ENCODE results near the gene MYH11.
"Not testable (repeated sequence)": the region's sequence is repeated elsewhere in the genome, so short reads cannot be mapped to it uniquely, and the experiment has no call there.

The MYH11 gene

DNA sequence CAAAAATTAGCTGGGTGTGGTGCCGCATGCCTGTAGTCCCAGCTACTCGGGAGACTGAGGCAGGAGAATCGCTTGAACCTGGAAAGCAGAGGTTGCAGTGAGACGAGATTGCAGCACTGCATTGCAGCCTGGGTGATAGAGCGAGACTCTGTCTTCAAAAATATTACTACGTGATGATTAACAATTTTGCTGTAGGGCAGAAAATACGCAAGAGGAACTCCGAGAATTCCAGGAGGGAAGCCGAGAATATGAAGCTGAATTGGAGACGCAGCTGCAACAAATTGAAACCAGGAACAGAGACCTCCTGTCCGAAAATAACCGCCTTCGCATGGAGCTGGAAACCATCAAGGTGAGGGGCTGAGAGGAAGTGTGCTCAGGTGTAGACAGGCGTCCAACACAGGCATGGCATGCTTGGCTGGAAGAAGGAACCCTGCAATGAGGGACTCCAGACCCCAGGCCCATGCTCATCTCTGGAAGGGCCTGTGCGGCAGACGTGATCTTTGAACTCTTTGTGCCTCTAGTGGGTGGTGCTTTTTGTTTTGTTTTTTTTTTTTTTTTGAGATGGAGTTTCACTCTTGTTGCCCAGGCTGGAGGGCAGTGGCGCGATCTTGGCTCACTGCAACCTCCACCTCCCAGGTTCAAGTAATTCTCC lies 189.6 kb downstream of the MYH11 start:
- no peak for DNase-seq (ENCODE audit: low read depth)

- DNase-seq (ENCODE audit: low read depth) = no peak
Observed at GRCh38 chr16:15665107-15665506, 191.7 kb downstream of the MYH11 start.

DNA sequence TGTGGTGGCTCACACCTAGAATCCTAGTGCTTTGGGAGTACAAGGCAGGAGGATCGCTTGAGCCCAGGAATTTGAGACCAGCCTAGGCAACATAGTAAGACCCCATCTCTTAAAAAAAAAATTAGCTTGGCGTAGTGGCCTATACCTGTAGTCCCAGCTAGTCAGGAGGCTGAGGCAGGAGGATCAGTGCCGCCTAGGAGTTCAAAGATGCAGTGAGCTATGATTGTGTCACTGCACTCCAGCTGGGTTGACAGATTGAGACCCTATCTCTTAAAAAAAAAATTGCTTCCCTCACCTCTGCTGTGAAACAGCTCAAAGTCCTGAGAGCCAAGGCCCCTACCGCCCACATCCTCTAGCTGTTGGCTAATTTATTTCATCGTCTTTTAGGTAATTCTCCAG lies 196.6 kb downstream of the MYH11 start:
- no peak for DNase-seq (ENCODE audit: low read depth)

GRCh38 chr16:15658556-15658955 lies 198.3 kb downstream of the MYH11 start:
- no peak for DNase-seq (ENCODE audit: low read depth)

DNA sequence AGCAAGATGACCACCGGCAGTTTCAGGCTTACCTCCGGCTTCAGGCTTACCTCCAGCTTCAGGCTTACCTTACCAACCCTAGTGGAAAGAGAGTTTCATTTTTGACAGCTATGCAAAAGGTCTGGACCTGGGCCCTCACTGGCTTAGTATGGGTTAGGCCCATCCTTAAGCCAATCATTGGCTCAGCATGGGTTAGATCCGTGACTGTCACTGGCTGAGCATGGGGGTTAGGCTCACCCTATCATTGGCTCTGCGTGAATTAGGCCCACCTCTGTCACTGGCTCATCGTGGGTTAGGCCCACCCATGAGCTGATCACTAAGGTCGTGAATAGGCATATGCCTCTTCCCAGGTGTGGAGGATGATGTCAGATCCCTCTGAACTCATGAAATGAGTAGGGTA lies 198.7 kb downstream of the MYH11 start:
- no peak for DNase-seq (ENCODE audit: low read depth)

DNA sequence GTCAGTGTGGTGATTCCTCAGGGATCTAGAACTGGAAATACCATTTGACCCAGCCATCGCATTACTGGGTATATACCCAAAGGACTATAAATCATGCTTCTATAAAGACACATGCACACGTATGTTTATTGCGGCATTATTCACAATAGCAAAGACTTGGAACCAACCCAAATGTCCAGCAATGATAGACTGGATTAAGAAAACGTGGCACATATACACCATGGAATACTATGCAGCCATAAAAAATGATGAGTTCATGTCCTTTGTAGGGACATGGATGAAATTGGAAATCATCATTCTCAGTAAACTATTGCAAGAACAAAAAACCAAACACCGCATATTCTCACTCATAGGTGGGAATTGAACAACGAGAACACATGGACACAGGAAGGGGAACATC lies 201.3 kb downstream of the MYH11 start:
- DNase-seq (ENCODE audit: low read depth) = not testable (repeated sequence)

GRCh38 chr16:15654591-15654990 lies 202.2 kb downstream of the MYH11 start:
- no peak for DNase-seq (ENCODE audit: low read depth)

DNA sequence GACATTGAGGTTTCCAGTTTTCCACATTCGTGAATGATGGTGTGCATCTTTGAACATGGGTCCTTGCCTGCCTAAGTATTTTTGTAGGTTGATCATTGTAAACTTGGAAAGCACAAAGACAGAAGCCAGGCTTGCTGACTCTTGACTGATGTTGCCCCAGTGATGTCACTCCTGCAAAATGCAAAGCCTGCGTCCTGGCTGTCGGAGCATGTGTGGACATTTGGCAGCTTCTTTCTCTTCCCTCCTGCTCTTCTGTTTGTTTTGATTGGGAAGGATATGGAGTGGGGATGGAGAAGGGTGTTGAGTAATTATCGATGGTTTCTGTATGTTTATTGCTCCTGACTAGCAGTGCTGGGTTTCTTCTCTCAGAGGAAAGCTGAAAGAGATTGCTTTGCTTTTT lies 203.6 kb downstream of the MYH11 start:
- peak; percentile 91 for DNase-seq (ENCODE audit: low read depth)

All from iris pigment epithelial cell (primary cell).